GM23338 (cell line): ENCODE data around the gene DYSF. TPM values are rescaled to one million over a fixed set of nuclear protein-coding genes. Genes with fewer than 3 reads are reported as not detected.

ENCODE experiments used
- ATAC-seq: fragments of 200-7000 bp; cut with Tn5 transposase; 3 replicates; pipeline ENCODE4 v1.9.1; 2020
- DNase-seq: peaks from one replicate; pipeline ENCODE4 v3.0.0-alpha.2; 2015; ENCODE audit warnings: low spot score
- H2AFZ ChIP-seq: fragments of 200-600 bp; sonication (generic); 2 replicates; pipeline ENCODE4 v1.8.0; 2016; ENCODE audit warnings: antibody characterized with exemption, mild to moderate bottlenecking, moderate library complexity
- H3F3A ChIP-seq: fragments of 200-600 bp; sonication (generic); replicated peaks from 2 replicates; pipeline ENCODE4 v1.8.0; 2017; ENCODE audit warnings: antibody characterized with exemption, mixed run types, low read depth
- H3K27ac ChIP-seq: fragments of 200-600 bp; sonication (generic); 2 replicates; pipeline ENCODE4 v1.6.1; 2016; ENCODE audit warnings: low read depth
- H3K27me3 ChIP-seq: fragments of 200-600 bp; sonication (generic); 2 replicates; pipeline ENCODE4 v1.8.0; 2016; ENCODE audit warnings: mild to moderate bottlenecking, mixed run types, moderate library complexity; ENCODE audit not compliant: insufficient read depth
- H3K36me3 ChIP-seq: fragments of 200-600 bp; sonication (generic); 2 replicates; pipeline ENCODE4 v1.8.0; 2016; ENCODE audit warnings: mild to moderate bottlenecking; ENCODE audit not compliant: insufficient read depth
- H3K4me1 ChIP-seq: fragments of 200-600 bp; sonication (generic); 2 replicates; pipeline ENCODE4 v1.8.0; 2016; ENCODE audit warnings: mild to moderate bottlenecking, moderate library complexity; ENCODE audit not compliant: insufficient read depth
- H3K4me2 ChIP-seq: fragments of 200-600 bp; sonication (generic); 2 replicates; pipeline ENCODE4 v1.7.1; 2017; ENCODE audit warnings: mixed run types
- H3K4me3 ChIP-seq: fragments of 200-600 bp; sonication (generic); 2 replicates; pipeline ENCODE4 v1.6.1; 2016; ENCODE audit warnings: mixed run types
- H3K79me2 ChIP-seq: fragments of 200-600 bp; sonication (generic); replicated peaks from 2 replicates; pipeline ENCODE4 v1.8.0; 2017; ENCODE audit warnings: mild to moderate bottlenecking; ENCODE audit not compliant: insufficient read depth
- H3K9me2 ChIP-seq: fragments of 200-600 bp; sonication (generic); 2 replicates; pipeline ENCODE4 v1.8.0; 2017; ENCODE audit not compliant: insufficient read depth
- H4K20me1 ChIP-seq: fragments of 200-600 bp; sonication (generic); replicated peaks from 2 replicates; pipeline ENCODE4 v1.8.0; 2017; ENCODE audit warnings: mild to moderate bottlenecking; ENCODE audit not compliant: insufficient read depth
- H3K27ac Mint-ChIP-seq: 2 replicates; pipeline ENCODE4 v1.8.0; 2020; ENCODE audit warnings: inconsistent platforms, mild to moderate bottlenecking, moderate library complexity, mixed read lengths
- H3K27me3 Mint-ChIP-seq: 3 replicates; pipeline ENCODE4 v1.8.0; 2022; ENCODE audit warnings: low read depth, mild to moderate bottlenecking, moderate library complexity, mixed read lengths, inconsistent platforms; ENCODE audit not compliant: insufficient read depth, poor library complexity
- H3K36me3 Mint-ChIP-seq: 3 replicates; pipeline ENCODE4 v1.8.0; 2021; ENCODE audit warnings: low read depth, mild to moderate bottlenecking, inconsistent platforms, moderate library complexity, mixed read lengths
- H3K4me1 Mint-ChIP-seq: 3 replicates; pipeline ENCODE4 v1.8.0; 2020; ENCODE audit warnings: mild to moderate bottlenecking, inconsistent platforms, mixed read lengths
- H3K4me3 Mint-ChIP-seq: 3 replicates; pipeline ENCODE4 v1.8.0; 2021; ENCODE audit warnings: moderate library complexity, mild to moderate bottlenecking, inconsistent platforms, mixed read lengths
- H3K9me3 Mint-ChIP-seq: 3 replicates; pipeline ENCODE4 v1.8.0; 2020; ENCODE audit warnings: moderate library complexity, mild to moderate bottlenecking, inconsistent platforms, mixed read lengths
- CREB1 ChIP-seq: fragments of 250-450 bp; sonication (Bioruptor Pico); IDR thresholded peaks from 2 replicates; pipeline ENCODE4 v1.5.0; 2020; ENCODE audit warnings: low read depth, mild to moderate bottlenecking, moderate library complexity
- CTCF ChIP-seq, 2 experiments: fragments of 200-600 bp in 1 of 2; sonication (generic) in 1 of 2; conservative IDR thresholded peaks; 2 replicates each; pipeline versions ENCODE4 v1.5.1 to v1.6.1; 2016 to 2017; ENCODE audit warnings: antibody characterized with exemption in 2 of 2, low read depth in 2 of 2, mild to moderate bottlenecking in 2 of 2, moderate library complexity in 1 of 2
- EZH2phosphoT487 ChIP-seq: fragments of 200-600 bp; sonication (generic); IDR thresholded peaks from one replicate; pipeline ENCODE4 v1.8.1; 2018; ENCODE audit warnings: antibody characterized with exemption; ENCODE audit not compliant: unreplicated experiment
- JUNB ChIP-seq: IDR thresholded peaks from one replicate; pipeline ENCODE4 v1.6.1; 2016; ENCODE audit warnings: antibody characterized with exemption; ENCODE audit not compliant: unreplicated experiment
- NANOG ChIP-seq: IDR thresholded peaks from 2 replicates; pipeline ENCODE4 v1.6.1; 2016; ENCODE audit warnings: antibody characterized with exemption, borderline replicate concordance
- POLR2AphosphoS5 ChIP-seq: IDR thresholded peaks from 2 replicates; pipeline ENCODE4 v1.6.1; 2016; ENCODE audit warnings: antibody characterized with exemption, low read depth
- REST ChIP-seq: IDR thresholded peaks from one replicate; pipeline ENCODE4 v1.6.1; 2018; ENCODE audit warnings: antibody characterized with exemption; ENCODE audit not compliant: unreplicated experiment
- STAT1 ChIP-seq: IDR thresholded peaks from one replicate; pipeline ENCODE4 v1.6.1; 2016; ENCODE audit warnings: antibody characterized with exemption; ENCODE audit not compliant: unreplicated experiment
- ZNF114 ChIP-seq: fragments of 250-450 bp; sonication (Bioruptor Pico); IDR thresholded peaks from 2 replicates; pipeline ENCODE4 v1.5.0; 2020; ENCODE audit warnings: mild to moderate bottlenecking, moderate library complexity
- ZNF331 ChIP-seq: fragments of 250-450 bp; sonication (Bioruptor Pico); IDR thresholded peaks from 2 replicates; pipeline ENCODE4 v1.5.0; 2020; ENCODE audit warnings: low read depth, mild to moderate bottlenecking, moderate library complexity
- polyA plus RNA-seq: library from polyadenylated mRNA; unstranded; fragments of >200 nt; fragmentation: Nextera tagmentation; extraction: Ambion mirVana; gene quantifications from 2 replicates; pipeline ENCODE4 v1.2.1, GENCODE V29; 2016
- total RNA-seq: library from RNA; depleted of rRNA; stranded (reverse); fragments of >200 nt; shearing (Covaris generic); gene quantifications from 2 replicates; pipeline ENCODE4 v1.2.3, GENCODE V29; 2014

DYSF gene
- total and polyA plus RNA-seq, 2 experiments from 2014 or later = 7.3 to 21.3 TPM

GRCh38 chr2:71546777-71547281 lies 93.5 kb downstream of the DYSF start:
- H3K36me3 Mint-ChIP-seq = peaks cover 30% of the 10 kb centered on the region
- no peak overlapping the region for H3K4me2 ChIP-seq
- H3K4me1 ChIP-seq = no peaks in the 10 kb centered on the region
- no peak overlapping the region for H3K27ac ChIP-seq
- H3K27me3 ChIP-seq = no peaks in the 10 kb centered on the region
- no peaks in the 10 kb centered on the region for H3K9me2 ChIP-seq
- DNase-seq = no peak
- ATAC-seq = no peak
- H3F3A ChIP-seq = no peaks in the 10 kb centered on the region
- no peak overlapping the region for H3K27ac Mint-ChIP-seq
- H2AFZ ChIP-seq = no peak overlapping the region
- TF ChIP-seq NANOG (no peak), ZNF331 (no peak), JUNB (no peak), CTCF (conservative IDR thresholded peaks at IDR 0.05; ENCODE audit: low read depth in 2 of 2) (no peak)
- peaks cover 13% of the 10 kb centered on the region for H3K27me3 Mint-ChIP-seq
- H3K4me3 Mint-ChIP-seq = no peak overlapping the region
- H3K4me1 Mint-ChIP-seq = peaks cover 3% of the 10 kb centered on the region; the same call in 2 of the 3 replicates
- no peaks in the 10 kb centered on the region for H4K20me1 ChIP-seq
- no peak overlapping the region for H3K4me3 ChIP-seq
- H3K36me3 ChIP-seq = peaks cover 5% of the 10 kb centered on the region; the same call in 1 of the 2 replicates
- H3K9me3 Mint-ChIP-seq = peaks cover 20% of the 10 kb centered on the region
- no peaks in the 10 kb centered on the region for H3K79me2 ChIP-seq

GRCh38 chr2:71547616-71548285 lies 94.4 kb downstream of the DYSF start:
- no peaks in the 10 kb centered on the region for H3K4me1 ChIP-seq
- H3K79me2 ChIP-seq = no peaks in the 10 kb centered on the region
- no peaks in the 10 kb centered on the region for H4K20me1 ChIP-seq
- no peak overlapping the region for H3K27ac Mint-ChIP-seq
- no peaks in the 10 kb centered on the region for H3K9me2 ChIP-seq
- H3K36me3 ChIP-seq = no peaks in the 10 kb centered on the region
- no peaks in the 10 kb centered on the region for H3F3A ChIP-seq
- peaks cover 11% of the 10 kb centered on the region for H3K27me3 Mint-ChIP-seq
- H3K4me3 ChIP-seq = no peak overlapping the region
- H3K4me1 Mint-ChIP-seq = peaks cover 3% of the 10 kb centered on the region; the same call in 2 of the 3 replicates
- DNase-seq (no peak), ATAC-seq (no peak)
- no peak overlapping the region for H2AFZ ChIP-seq
- H3K27ac ChIP-seq = no peak overlapping the region
- H3K4me2 ChIP-seq = no peak overlapping the region
- no peak overlapping the region for H3K4me3 Mint-ChIP-seq
- peaks cover 13% of the 10 kb centered on the region for H3K9me3 Mint-ChIP-seq
- H3K27me3 ChIP-seq = no peaks in the 10 kb centered on the region
- H3K36me3 Mint-ChIP-seq = peaks cover 23% of the 10 kb centered on the region
- TF ChIP-seq EZH2phosphoT487 (no peak), REST (no peak), STAT1 (no peak), ZNF331 (no peak), POLR2AphosphoS5 (no peak), ZNF114 (CRISPR knock-in tag) (no peak), CTCF (conservative IDR thresholded peaks at IDR 0.05; ENCODE audit: low read depth in 2 of 2) (no peak), NANOG (no peak), CREB1 (no peak)
